A549 (cell line): ENCODE results near the gene PTPN14. TPM values are rescaled to one million over a fixed set of nuclear protein-coding genes. Genes with fewer than 3 reads are reported as not detected.

Experiments
- ATAC-seq, 2 experiments: fragments of 200-7000 bp in 1 of 2; fragments of >200 bp in 1 of 2; cut with Nextera tagmentation in 1 of 2; cut with Tn5 transposase in 1 of 2; 3 replicates each; pipeline versions ENCODE4 v1.8.0 to v1.9.1; 2018 to 2020; ENCODE audit warnings: mild to moderate bottlenecking in 1 of 2, moderate library complexity in 1 of 2
- CTCF ChIA-PET: fragments of 300-600 bp; sonication (Branson Sonifier 250); formaldehyde crosslinking; extraction: SDS; loops from one replicate; lab custom pipeline; 2021; ENCODE audit warnings: antibody characterized with exemption, inconsistent platforms; lab: Yijun Ruan, JAX
- POLR2A ChIA-PET: fragments of 350-600 bp; formaldehyde crosslinking; extraction: SDS; loops from one replicate; lab custom pipeline; 2021; ENCODE audit warnings: antibody characterized with exemption, inconsistent platforms; lab: Yijun Ruan, JAX
- DNase-seq, 2 experiments: peaks; one replicate each; pipeline versions ENCODE4 v3.0.0 to v3.0.0-alpha.2; 2011 to 2016; ENCODE audit warnings: low read depth in 1 of 2, low spot score in 1 of 2
- FAIRE-seq: peaks from 2 replicates; lab custom pipeline; 2011; peaks lifted over from hg19 to GRCh38; lab: Jason Lieb, UNC
- H3K27ac ChIP-seq, 2 experiments: fragments of >200 bp; sonication (Bioruptor Twin); formaldehyde crosslinking; 3 replicates each; pipeline ENCODE4 v1.5.1; 2016 to 2017
- H3K4me1 ChIP-seq: fragments of >200 bp; sonication (Bioruptor Twin); formaldehyde crosslinking; 3 replicates; pipeline ENCODE4 v1.6.1; 2016
- H3K4me2 ChIP-seq: fragments of >200 bp; sonication (Bioruptor Twin); formaldehyde crosslinking; 3 replicates; pipeline ENCODE4 v1.6.1; 2016
- H3K4me3 ChIP-seq: fragments of >200 bp; sonication (Bioruptor Twin); formaldehyde crosslinking; 3 replicates; pipeline ENCODE4 v1.5.1; 2016
- H3K9me3 ChIP-seq: fragments of >200 bp; sonication (Bioruptor Twin); formaldehyde crosslinking; 3 replicates; pipeline ENCODE4 v1.6.1; 2016
- ATOH8 ChIP-seq: fragments of 250-450 bp; sonication (Bioruptor Pico); IDR thresholded peaks from 2 replicates; pipeline ENCODE4 v1.5.0; 2020; ENCODE audit warnings: low read depth, mild to moderate bottlenecking, moderate library complexity
- CHD2 ChIP-seq: fragments of 150-350 bp; IDR thresholded peaks from 2 replicates; pipeline ENCODE4 v1.6.1; 2014; ENCODE audit warnings: low read length; ENCODE audit not compliant: partially characterized antibody
- CTCF ChIP-seq: fragments of >200 bp; sonication (Bioruptor Twin); formaldehyde crosslinking; IDR thresholded peaks from 3 replicates; pipeline ENCODE4 v1.5.1; 2016
- E2F6 ChIP-seq: IDR thresholded peaks from 2 replicates; pipeline ENCODE4 v1.6.1; 2012; ENCODE audit warnings: low read depth, borderline replicate concordance
- EHMT2 ChIP-seq: fragments of 200-600 bp; sonication (generic); IDR thresholded peaks from 2 replicates; pipeline ENCODE4 v1.6.1; 2016; ENCODE audit warnings: antibody characterized with exemption, low read depth, mild to moderate bottlenecking, moderate library complexity
- GATA3 ChIP-seq: IDR thresholded peaks from 2 replicates; pipeline ENCODE4 v1.6.1; 2012; ENCODE audit warnings: borderline replicate concordance
- HES2 ChIP-seq: fragments of >200 bp; sonication (Bioruptor Twin); formaldehyde crosslinking; IDR thresholded peaks from 2 replicates; pipeline ENCODE4 v1.6.1; 2016
- HOXB5 ChIP-seq: fragments of 250-450 bp; sonication (Bioruptor Pico); IDR thresholded peaks from 2 replicates; pipeline ENCODE4 v1.5.0; 2020; ENCODE audit warnings: mild to moderate bottlenecking, moderate library complexity
- MAFK ChIP-seq: fragments of 450-650 bp; IDR thresholded peaks from 2 replicates; pipeline ENCODE4 v1.6.1; 2014; ENCODE audit not compliant: partially characterized antibody
- PBX3 ChIP-seq: IDR thresholded peaks from 2 replicates; pipeline ENCODE4 v1.6.1; 2012
- POLR2AphosphoS2 ChIP-seq: conservative IDR thresholded peaks from 2 replicates; pipeline ENCODE4 v1.6.1; 2012; ENCODE audit warnings: low read length, improper control_type of control experiment, inconsistent platforms
- RCOR1 ChIP-seq: fragments of 150-350 bp; IDR thresholded peaks from 2 replicates; pipeline ENCODE4 v1.6.1; 2014; ENCODE audit warnings: antibody characterized with exemption, low read length, low read depth
- RFX5 ChIP-seq: fragments of 450-650 bp; IDR thresholded peaks from 2 replicates; pipeline ENCODE4 v1.7.1; 2014; ENCODE audit warnings: antibody characterized with exemption, mild to moderate bottlenecking, moderate library complexity
- RNF2 ChIP-seq: fragments of 200-600 bp; sonication (generic); IDR thresholded peaks from 2 replicates; pipeline ENCODE4 v1.6.1; 2016; ENCODE audit warnings: low read depth, mild to moderate bottlenecking, antibody characterized with exemption, moderate library complexity, borderline replicate concordance
- SREBF2 ChIP-seq: fragments of 450-650 bp; IDR thresholded peaks from 2 replicates; pipeline ENCODE4 v1.6.1; 2014; ENCODE audit warnings: mild to moderate bottlenecking, moderate library complexity
- ZFP36 ChIP-seq: fragments of 450-650 bp; IDR thresholded peaks from 2 replicates; pipeline ENCODE4 v1.6.1; 2014; ENCODE audit warnings: borderline replicate concordance; ENCODE audit not compliant: partially characterized antibody
- ZNF302 ChIP-seq: fragments of 250-450 bp; sonication (Bioruptor Pico); IDR thresholded peaks from 2 replicates; pipeline ENCODE4 v1.9.0; 2021; ENCODE audit warnings: inconsistent platforms, mild to moderate bottlenecking, moderate library complexity
- WGBS: methylation state at CpG from one replicate; pipeline ENCODE4 v1.1.6; 2017; ENCODE audit errors: missing lambda C conversion rate; 5-methylcytosine and 5-hydroxymethylcytosine counted together
- polyA plus RNA-seq, 4 experiments: library from polyadenylated mRNA; depleted of rRNA in 3 of 4; stranded (reverse); fragments of >200 nt; fragmentation: RNase III in 1 of 4; extraction: RNeasy Plus Mini Kit Qiagen cat#74134 plus additional on column Dnase treatment in 1 of 4; gene quantifications; 2 replicates in 3 of 4; 3 replicates in 1 of 4; pipeline ENCODE4 v1.2.3, GENCODE V29; 2011 to 2017

The PTPN14 gene
- polyA plus RNA-seq, 2 of the 4 experiments (the other 2 are of a cell fraction), result 9.2 to 10.0 TPM

- H3K4me1 ChIP-seq, result peaks cover 22% of the 10 kb centered on the region
- ChIA-PET CTCF (interaction anchor here (2.0 to 2.3 kb wide), 2 partner anchors 9 to 122 kb away, joined by 6 to 7 read pairs; no protein-coding TSS in a partner anchor), POLR2A (no interaction called here)
- WGBS, result 52% methylated on average over 2 of the region's 2 CpGs
- no peaks in the 10 kb centered on the region for H3K9me3 ChIP-seq
- no peak overlapping the region for H3K4me3 ChIP-seq
- TF ChIP-seq CTCF (no peak), RCOR1 (no peak), MAFK (no peak), GATA3 (no peak)
- no peak for DNase-seq
- no peak for FAIRE-seq
- no peak for ATAC-seq
- no peak overlapping the region for H3K4me2 ChIP-seq
- H3K27ac ChIP-seq, result no peak overlapping the region
These were observed 87.8 kb downstream of the PTPN14 start for GRCh38 chr1:214463596-214463995.

- no peak for TF ChIP-seq ZNF302 (CRISPR knock-in tag)
- TF ChIP-seq SREBF2, result no peak
- TF ChIP-seq PBX3, result no peak
- no peak for TF ChIP-seq ATOH8
- Histone ChIP-seq H3K4me3 (no peak overlapping the region), H3K4me2 (no peak overlapping the region), H3K9me3 (no peaks in the 10 kb centered on the region), H3K4me1 (peaks cover 18% of the 10 kb centered on the region), H3K27ac (no peak overlapping the region)
- POLR2A ChIA-PET, result no interaction called here
- 91% methylated on average over 2 of the region's 2 CpGs for WGBS
- ATAC-seq (no peak), FAIRE-seq (no peak), DNase-seq (no peak)
- CTCF ChIA-PET, result interaction anchor here (2.0 kb wide), 1 partner anchor 122 kb away, joined by 6 read pairs; no protein-coding TSS in a partner anchor
These were observed 88.5 kb downstream of the PTPN14 start for GRCh38 chr1:214462882-214463281.

- ChIA-PET CTCF (interaction anchor here (1.4 kb wide), 1 partner anchor 166 kb away, joined by 3 read pairs; no protein-coding TSS in a partner anchor), POLR2A (no interaction called here)
- no peak overlapping the region for H3K27ac ChIP-seq
- FAIRE-seq (no peak), DNase-seq (no peak), ATAC-seq (no peak)
- no peak overlapping the region for H3K4me2 ChIP-seq
- peaks cover 9% of the 10 kb centered on the region for H3K4me1 ChIP-seq
- 91% methylated on average over 4 of the region's 4 CpGs for WGBS
- no peak overlapping the region for H3K4me3 ChIP-seq
- TF ChIP-seq HES2 (no peak), CHD2 (no peak), HOXB5 (CRISPR knock-in tag) (no peak), ZFP36 (no peak), RFX5 (no peak), POLR2AphosphoS2 (no peak), MAFK (no peak), E2F6 (no peak), EHMT2 (no peak), RNF2 (no peak)
- no peaks in the 10 kb centered on the region for H3K9me3 ChIP-seq
These were observed 90.1 kb downstream of the PTPN14 start for GRCh38 chr1:214461305-214461704.
